ENCODE results near the gene ITGB1BP1.

The ITGB1BP1 gene

DNA sequence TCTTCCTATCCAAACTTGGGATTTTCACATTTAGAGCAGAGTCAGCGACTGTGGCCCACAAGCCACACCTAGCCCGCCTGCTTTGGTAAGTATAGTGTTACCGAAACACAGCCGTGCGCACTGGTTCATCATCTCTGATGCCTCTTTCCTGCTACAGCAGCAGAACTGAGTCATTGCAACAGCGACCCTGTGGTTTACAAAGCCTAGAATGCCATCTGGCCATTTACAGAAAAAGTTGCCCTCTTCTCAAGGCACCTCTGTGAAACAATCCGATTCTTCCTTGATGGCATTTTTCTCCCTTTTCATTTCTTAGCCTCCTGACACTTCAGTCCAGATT lies 40.3 kb upstream of the ITGB1BP1 start:
- H3K4me3 ChIP-seq (ENCODE audit: low read length) = no peak overlapping the region
- DNase-seq = no peak
- H3K4me2 ChIP-seq (ENCODE audit: low read depth, low read length) = no peak overlapping the region
- TF ChIP-seq EZH2phosphoT487 (IDR thresholded peaks at IDR 0.05; ENCODE audit: low read length) (no peak), EZH2 (optimal IDR thresholded peaks at IDR 0.05; ENCODE audit: low read depth, low read length) (no peak)
- TF ChIP-seq, protein P1, sequence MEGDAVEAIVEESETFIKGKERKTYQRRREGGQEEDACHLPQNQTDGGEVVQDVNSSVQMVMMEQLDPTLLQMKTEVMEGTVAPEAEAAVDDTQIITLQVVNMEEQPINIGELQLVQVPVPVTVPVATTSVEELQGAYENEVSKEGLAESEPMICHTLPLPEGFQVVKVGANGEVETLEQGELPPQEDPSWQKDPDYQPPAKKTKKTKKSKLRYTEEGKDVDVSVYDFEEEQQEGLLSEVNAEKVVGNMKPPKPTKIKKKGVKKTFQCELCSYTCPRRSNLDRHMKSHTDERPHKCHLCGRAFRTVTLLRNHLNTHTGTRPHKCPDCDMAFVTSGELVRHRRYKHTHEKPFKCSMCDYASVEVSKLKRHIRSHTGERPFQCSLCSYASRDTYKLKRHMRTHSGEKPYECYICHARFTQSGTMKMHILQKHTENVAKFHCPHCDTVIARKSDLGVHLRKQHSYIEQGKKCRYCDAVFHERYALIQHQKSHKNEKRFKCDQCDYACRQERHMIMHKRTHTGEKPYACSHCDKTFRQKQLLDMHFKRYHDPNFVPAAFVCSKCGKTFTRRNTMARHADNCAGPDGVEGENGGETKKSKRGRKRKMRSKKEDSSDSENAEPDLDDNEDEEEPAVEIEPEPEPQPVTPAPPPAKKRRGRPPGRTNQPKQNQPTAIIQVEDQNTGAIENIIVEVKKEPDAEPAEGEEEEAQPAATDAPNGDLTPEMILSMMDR (IDR thresholded peaks at IDR 0.05; ENCODE audit: low read length) = no peak
- H3K79me2 ChIP-seq (ENCODE audit: low read length) = no peaks in the 10 kb centered on the region
- no peaks in the 10 kb centered on the region; the same call in 1 of the 2 replicates for H3K36me3 ChIP-seq (replicated peaks; ENCODE audit: insufficient read depth, low read length)
- no peaks in the 10 kb centered on the region for H4K20me1 ChIP-seq (ENCODE audit: insufficient read depth, low read length)
- no peaks in the 10 kb centered on the region for H3F3A ChIP-seq (ENCODE audit: insufficient read depth, low read length)
- H3K9me2 ChIP-seq (replicated peaks; ENCODE audit: insufficient read depth, low read length) = no peaks in the 10 kb centered on the region
- no peak overlapping the region for H3K27ac ChIP-seq (ENCODE audit: low read length)
- no peaks in the 10 kb centered on the region for H3K9me3 ChIP-seq (replicated peaks; ENCODE audit: insufficient read depth, low read length)
- H2AFZ ChIP-seq (ENCODE audit: low read length) = no peak overlapping the region
- H3K27me3 ChIP-seq (replicated peaks; ENCODE audit: insufficient read depth, low read length) = no peaks in the 10 kb centered on the region
- H3K9ac ChIP-seq (ENCODE audit: low read length) = no peak overlapping the region
- H3K4me1 ChIP-seq (ENCODE audit: low read length) = no peaks in the 10 kb centered on the region

DNA sequence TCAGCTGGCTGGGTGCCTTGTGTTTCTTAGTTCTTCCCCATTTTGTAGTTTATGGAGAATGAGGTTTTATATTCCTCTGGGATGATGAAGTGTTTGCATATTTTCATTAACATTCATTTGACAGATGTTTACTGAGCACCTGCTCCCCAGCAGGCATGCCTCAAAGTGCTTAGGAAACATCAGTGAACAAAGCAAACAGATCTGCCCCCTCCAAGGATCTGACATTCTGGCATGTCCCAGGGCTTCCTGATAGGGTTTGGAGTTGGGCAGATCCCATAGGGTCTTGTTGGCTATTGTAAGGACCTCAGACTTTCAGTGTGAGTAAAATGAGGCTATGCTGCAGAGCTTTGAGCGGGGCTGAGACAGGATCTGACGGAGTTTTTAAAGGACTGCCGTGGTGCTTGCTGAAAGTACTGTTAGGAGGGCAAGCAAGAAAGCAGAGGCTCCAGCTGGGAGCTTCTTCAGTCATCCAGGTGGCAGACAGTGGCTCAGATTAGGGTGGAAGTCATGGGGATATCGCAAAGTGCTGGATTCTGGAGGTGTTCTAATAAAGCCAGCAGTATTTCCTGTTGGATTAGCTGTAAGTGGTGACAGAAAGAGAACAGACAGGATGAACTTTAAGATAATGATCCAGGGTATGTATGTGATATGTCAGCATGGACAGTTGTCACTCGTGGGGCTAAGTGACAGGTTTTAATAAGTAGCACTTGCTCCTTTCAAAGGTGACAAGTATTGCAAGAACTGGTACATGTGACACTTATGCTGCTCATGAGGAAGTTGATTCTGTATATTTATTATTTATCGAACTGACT lies 39.8 kb upstream of the ITGB1BP1 start:
- Histone ChIP-seq H3K79me2 (ENCODE audit: low read length) (no peaks in the 10 kb centered on the region), H3K4me2 (ENCODE audit: low read depth, low read length) (no peak overlapping the region), H3K9me3 (replicated peaks; ENCODE audit: insufficient read depth, low read length) (no peaks in the 10 kb centered on the region), H3K27ac (ENCODE audit: low read length) (no peak overlapping the region), H3K9me2 (replicated peaks; ENCODE audit: insufficient read depth, low read length) (no peaks in the 10 kb centered on the region), H2AFZ (ENCODE audit: low read length) (no peak overlapping the region), H3K4me3 (ENCODE audit: low read length) (no peak overlapping the region), H3K4me1 (ENCODE audit: low read length) (no peaks in the 10 kb centered on the region), H3K27me3 (replicated peaks; ENCODE audit: insufficient read depth, low read length) (no peaks in the 10 kb centered on the region), H3K36me3 (replicated peaks; ENCODE audit: insufficient read depth, low read length) (no peaks in the 10 kb centered on the region; the same call in 1 of the 2 replicates), H3F3A (ENCODE audit: insufficient read depth, low read length) (no peaks in the 10 kb centered on the region), H4K20me1 (ENCODE audit: insufficient read depth, low read length) (no peaks in the 10 kb centered on the region), H3K9ac (ENCODE audit: low read length) (no peak overlapping the region)
- no peak for DNase-seq
- TF ChIP-seq EZH2phosphoT487 (IDR thresholded peaks at IDR 0.05; ENCODE audit: low read length) = no peak
- TF ChIP-seq, protein P1 (IDR thresholded peaks at IDR 0.05; ENCODE audit: low read length) = no peak
- no peak for TF ChIP-seq EZH2 (optimal IDR thresholded peaks at IDR 0.05; ENCODE audit: low read depth, low read length)

DNA sequence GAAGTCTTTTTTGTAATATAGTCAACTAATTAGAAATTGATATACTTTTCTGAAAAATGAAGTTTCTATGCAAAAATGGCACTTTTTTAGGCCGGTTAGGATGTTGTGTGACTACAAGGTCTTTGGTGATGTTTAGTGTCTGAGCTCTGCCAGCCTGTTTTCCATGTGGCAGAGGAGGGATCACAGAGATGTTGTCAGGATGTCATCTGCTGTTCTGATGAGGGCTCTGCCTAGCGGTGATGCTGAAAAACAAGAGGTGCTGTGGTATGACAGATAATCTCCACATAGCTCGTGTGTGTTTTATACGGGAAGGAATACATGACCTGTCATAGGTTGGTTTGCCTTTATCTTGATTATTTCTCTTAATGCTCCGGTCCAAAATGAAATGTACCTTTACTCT lies 39.0 kb upstream of the ITGB1BP1 start:
- Histone ChIP-seq H2AFZ (ENCODE audit: low read length) (no peak overlapping the region), H3K27me3 (replicated peaks; ENCODE audit: insufficient read depth, low read length) (no peaks in the 10 kb centered on the region), H3K9me3 (replicated peaks; ENCODE audit: insufficient read depth, low read length) (no peaks in the 10 kb centered on the region), H3K79me2 (ENCODE audit: low read length) (no peaks in the 10 kb centered on the region), H3K4me3 (ENCODE audit: low read length) (no peak overlapping the region), H3K4me2 (ENCODE audit: low read depth, low read length) (no peak overlapping the region), H3K36me3 (replicated peaks; ENCODE audit: insufficient read depth, low read length) (no peaks in the 10 kb centered on the region; the same call in 1 of the 2 replicates), H3K27ac (ENCODE audit: low read length) (no peak overlapping the region), H3K4me1 (ENCODE audit: low read length) (no peaks in the 10 kb centered on the region), H3K9me2 (replicated peaks; ENCODE audit: insufficient read depth, low read length) (no peaks in the 10 kb centered on the region), H4K20me1 (ENCODE audit: insufficient read depth, low read length) (no peaks in the 10 kb centered on the region), H3F3A (ENCODE audit: insufficient read depth, low read length) (no peaks in the 10 kb centered on the region), H3K9ac (ENCODE audit: low read length) (no peak overlapping the region)
- TF ChIP-seq, protein P1 (IDR thresholded peaks at IDR 0.05; ENCODE audit: low read length) = no peak
- TF ChIP-seq EZH2phosphoT487 (IDR thresholded peaks at IDR 0.05; ENCODE audit: low read length) (no peak), EZH2 (optimal IDR thresholded peaks at IDR 0.05; ENCODE audit: low read depth, low read length) (no peak)
- no peak for DNase-seq

Data from MM.1S (cell line).